AG04450 (cell line): Measurements from ENCODE around the gene RTN3. TPM values are rescaled to one million over a fixed set of nuclear protein-coding genes. Genes with fewer than 3 reads are reported as not detected.
"Not testable (repeated sequence)": the region's sequence is repeated elsewhere in the genome, so short reads cannot be mapped to it uniquely, and the experiment has no call there.

Experiments used
- CTCF ChIA-PET: fragments of 300-600, 350-600 bp; formaldehyde crosslinking; extraction: SDS; loops from one replicate; lab custom pipeline; 2022; ENCODE audit warnings: antibody characterized with exemption, inconsistent platforms; lab: Charles Lee
- POLR2A ChIA-PET: fragments of 350-600 bp; formaldehyde crosslinking; extraction: SDS; loops from one replicate; lab custom pipeline; 2021; ENCODE audit warnings: antibody characterized with exemption, inconsistent platforms; lab: Yijun Ruan, JAX
- DNase-seq: peaks from one replicate; pipeline ENCODE4 v3.0.0-alpha.2; 2011; ENCODE audit warnings: low read depth, low spot score
- H3K27ac ChIP-seq: one replicate; pipeline ENCODE4 v1.5.1; 2012; ENCODE audit warnings: low read depth, low read length, control low read depth
- H3K27me3 ChIP-seq: one replicate; pipeline ENCODE4 v1.6.0; 2012; ENCODE audit warnings: low read length; ENCODE audit not compliant: control insufficient read depth, insufficient read depth
- H3K4me3 ChIP-seq: 2 replicates; pipeline ENCODE4 v1.5.1; 2011; ENCODE audit warnings: mild to moderate bottlenecking, low read depth, low read length, control low read depth
- H3K9me3 ChIP-seq: 2 replicates; pipeline ENCODE4 v1.5.1; 2012; ENCODE audit warnings: low read length; ENCODE audit not compliant: control insufficient read depth, insufficient read depth
- polyA plus RNA-seq: library from polyadenylated mRNA; depleted of rRNA; stranded (reverse); fragments of >200 nt; gene quantifications from 2 replicates; pipeline ENCODE4 v1.2.3, GENCODE V29; 2011
- TF ChIP-seq, protein P1 (sequence below): IDR thresholded peaks from 2 replicates; pipeline ENCODE4 v1.5.1; 2011; ENCODE audit warnings: low read depth, low read length, control low read depth, inconsistent platforms

Gene RTN3
- polyA plus RNA-seq, 1 experiment: 213 TPM

DNA sequence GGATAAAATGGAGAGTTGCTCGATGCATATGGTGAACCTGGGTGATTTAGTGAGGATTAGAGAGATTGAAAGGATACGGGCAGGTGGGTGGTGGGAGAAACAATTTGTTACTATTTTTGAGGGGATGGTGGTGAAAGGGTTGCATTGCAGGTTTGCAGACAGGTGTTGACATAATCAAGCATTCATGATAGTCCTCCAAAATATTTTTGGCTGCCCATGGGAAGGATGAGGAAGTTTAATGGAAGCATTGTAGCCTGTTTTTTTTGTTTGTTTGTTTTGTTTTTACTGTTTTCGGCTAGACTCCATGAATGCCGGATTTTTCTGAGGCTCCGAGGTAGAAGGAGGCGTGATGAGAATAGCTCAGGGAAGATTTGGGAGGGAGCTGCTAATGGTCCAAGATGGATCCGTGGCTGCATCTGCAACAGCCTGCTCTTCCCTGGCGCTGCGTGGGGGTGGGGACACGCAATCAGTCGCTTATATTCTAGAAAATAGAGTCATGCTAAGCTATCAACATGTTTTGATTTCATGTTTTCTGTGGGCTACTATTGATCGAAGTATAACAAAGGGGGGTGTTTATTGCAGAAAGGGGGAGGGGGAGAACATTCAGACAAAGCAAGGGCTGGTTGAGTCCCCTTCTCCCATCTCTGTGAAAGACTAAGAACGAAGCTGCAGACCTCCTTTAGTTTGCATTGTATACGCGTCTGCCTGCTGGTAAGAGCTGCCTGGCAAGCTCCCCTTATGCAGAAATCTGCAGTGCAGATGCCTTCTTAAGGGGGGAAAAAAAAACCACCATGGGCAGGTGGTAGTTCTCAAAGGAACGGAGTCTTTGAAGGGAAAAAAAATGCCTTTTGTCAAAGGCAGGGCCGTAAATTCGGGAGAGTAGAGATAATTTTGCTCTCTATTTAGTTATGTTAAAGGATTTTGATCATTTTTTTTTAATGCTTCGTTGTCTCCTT, 1.0 kb downstream of the RTN3 start:
- Histone ChIP-seq H3K4me3 (peak overlapping the region; percentile 86), H3K9me3 (no peaks in the 10 kb centered on the region; the same call in 1 of the 2 replicates), H3K27ac (peak overlapping the region; percentile 68), H3K27me3 (no peaks in the 10 kb centered on the region)
- ChIA-PET POLR2A (interaction anchor here (0.6 to 3.4 kb wide), 8 partner anchors 9 to 841 kb away, joined by 3 to 38 read pairs (median 6); partner anchors contain the start of gene ATL3), CTCF (interaction anchor here (0.6 to 2.3 kb wide), 11 partner anchors 8 to 1238 kb away, joined by 3 to 10 read pairs (median 5); no protein-coding TSS in a partner anchor)
- no peak for DNase-seq
- TF ChIP-seq, protein P1, sequence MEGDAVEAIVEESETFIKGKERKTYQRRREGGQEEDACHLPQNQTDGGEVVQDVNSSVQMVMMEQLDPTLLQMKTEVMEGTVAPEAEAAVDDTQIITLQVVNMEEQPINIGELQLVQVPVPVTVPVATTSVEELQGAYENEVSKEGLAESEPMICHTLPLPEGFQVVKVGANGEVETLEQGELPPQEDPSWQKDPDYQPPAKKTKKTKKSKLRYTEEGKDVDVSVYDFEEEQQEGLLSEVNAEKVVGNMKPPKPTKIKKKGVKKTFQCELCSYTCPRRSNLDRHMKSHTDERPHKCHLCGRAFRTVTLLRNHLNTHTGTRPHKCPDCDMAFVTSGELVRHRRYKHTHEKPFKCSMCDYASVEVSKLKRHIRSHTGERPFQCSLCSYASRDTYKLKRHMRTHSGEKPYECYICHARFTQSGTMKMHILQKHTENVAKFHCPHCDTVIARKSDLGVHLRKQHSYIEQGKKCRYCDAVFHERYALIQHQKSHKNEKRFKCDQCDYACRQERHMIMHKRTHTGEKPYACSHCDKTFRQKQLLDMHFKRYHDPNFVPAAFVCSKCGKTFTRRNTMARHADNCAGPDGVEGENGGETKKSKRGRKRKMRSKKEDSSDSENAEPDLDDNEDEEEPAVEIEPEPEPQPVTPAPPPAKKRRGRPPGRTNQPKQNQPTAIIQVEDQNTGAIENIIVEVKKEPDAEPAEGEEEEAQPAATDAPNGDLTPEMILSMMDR: peak; percentile 9; the same call in 1 of the 2 replicates

DNA sequence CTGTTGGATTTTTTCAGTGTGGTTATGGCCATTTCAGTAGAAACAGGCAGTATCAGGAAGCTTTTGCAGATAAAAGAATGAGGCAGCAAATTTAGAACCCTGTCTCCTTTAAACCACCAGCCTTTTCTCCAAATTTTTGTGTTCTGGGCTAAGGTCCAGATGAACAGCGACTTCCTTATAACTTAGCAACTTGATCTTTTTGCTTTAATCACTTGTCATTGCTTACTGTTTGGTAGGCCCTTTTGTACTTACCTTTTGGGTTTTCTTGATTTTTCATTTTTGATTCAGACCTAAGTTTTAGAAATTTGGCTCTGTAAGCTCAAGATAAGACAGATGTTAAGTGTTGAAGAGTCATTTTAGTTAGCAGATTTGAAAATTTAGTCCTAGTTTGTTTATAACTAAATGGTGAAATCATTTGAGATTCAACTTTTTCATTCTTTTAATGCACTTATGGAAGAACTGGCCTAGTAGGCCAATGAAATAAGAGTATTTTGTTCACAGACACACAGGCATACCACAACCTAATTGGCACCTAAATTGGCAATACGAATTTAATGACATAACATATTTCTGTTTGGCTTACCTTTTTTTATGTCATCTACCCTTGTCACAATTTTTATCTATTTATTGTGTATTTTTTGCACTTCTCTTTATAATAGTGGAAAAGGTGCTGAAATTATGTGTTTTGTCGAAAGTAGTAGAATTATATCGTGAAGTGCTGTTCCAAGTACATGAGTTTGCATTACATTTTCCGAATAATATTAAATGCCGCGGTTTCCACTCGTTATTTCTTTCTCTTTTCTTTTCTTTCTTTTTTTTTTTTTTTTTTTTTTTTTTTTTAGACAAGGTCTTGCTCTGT, 2.1 kb downstream of the RTN3 start:
- ChIA-PET CTCF (interaction anchor here (1.0 to 2.3 kb wide), 4 partner anchors 7 to 55 kb away, joined by 3 to 10 read pairs (median 6); no protein-coding TSS in a partner anchor), POLR2A (interaction anchor here (2.0 to 3.4 kb wide), 2 partner anchors 13 to 15 kb away, joined by 10 to 38 read pairs; partner anchors contain the start of gene ATL3)
- DNase-seq: no peak

DNA sequence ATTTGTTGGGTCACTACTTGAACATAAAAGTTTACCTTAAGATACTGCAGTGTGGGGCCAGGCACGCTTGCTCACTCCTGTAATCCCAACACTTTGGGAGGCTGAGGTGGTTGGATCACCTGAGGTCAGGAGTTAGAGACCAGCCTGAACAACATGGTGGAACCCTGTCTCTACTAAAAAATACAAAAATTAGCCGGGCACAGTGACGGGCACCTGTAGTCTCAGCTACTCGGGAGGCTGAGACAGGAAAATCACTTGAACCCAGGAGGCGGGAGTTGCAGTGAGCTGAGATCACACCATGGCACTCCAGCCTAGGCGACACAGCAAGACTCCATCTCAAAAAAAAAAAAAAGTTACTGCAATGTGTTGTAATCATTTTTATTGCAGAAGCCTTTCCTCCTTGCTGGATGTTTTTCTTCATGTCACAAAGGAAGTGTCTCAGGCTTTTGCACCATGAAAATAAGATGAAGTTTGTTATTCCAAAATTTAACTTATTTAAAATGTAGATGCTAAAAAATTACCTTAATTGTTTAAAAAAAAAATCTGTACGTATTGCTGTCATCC, 3.9 kb downstream of the RTN3 start:
- CTCF ChIA-PET: interaction anchor here (1.2 kb wide), 1 partner anchor 53 kb away, joined by 6 read pairs; no protein-coding TSS in a partner anchor
- H3K27ac ChIP-seq, H3K4me3 ChIP-seq, H3K27me3 ChIP-seq, POLR2A ChIA-PET, DNase-seq, H3K9me3 ChIP-seq: not testable (repeated sequence)

More for the DNA sequence above, 2.1 kb downstream of the RTN3 start:
- Histone ChIP-seq H3K9me3 (no peaks in the 10 kb centered on the region; the same call in 1 of the 2 replicates), H3K4me3 (peak overlapping the region; percentile 86), H3K27me3 (no peaks in the 10 kb centered on the region), H3K27ac (no peak overlapping the region)
- TF ChIP-seq, protein P1: no peak

DNA sequence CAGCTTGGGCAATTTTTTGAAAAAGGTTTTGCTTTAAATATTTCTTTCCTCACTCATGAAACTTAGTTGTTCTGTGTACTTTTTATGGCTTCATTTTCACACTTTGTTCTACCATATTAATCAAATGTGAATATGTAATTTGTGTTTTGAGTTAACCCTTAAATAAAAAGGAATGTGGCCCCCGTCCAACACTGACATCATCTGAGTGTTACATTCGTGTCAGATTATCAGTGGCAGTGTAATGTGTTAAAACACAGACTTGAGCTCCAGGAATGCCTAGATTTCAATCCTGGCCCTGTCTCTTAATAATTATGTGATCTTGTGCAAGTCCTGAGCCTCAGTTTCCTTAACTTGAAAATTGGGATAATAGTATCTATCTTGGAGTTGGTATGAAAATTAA, 5.6 kb downstream of the RTN3 start:
- POLR2A ChIA-PET: interaction anchor here (0.7 kb wide), 1 partner anchor 19 kb away, joined by 3 read pairs; no protein-coding TSS in a partner anchor
- H3K27me3 ChIP-seq: no peaks in the 10 kb centered on the region
- no peaks in the 10 kb centered on the region; the same call in 1 of the 2 replicates for H3K9me3 ChIP-seq
- no peak overlapping the region for H3K27ac ChIP-seq
- H3K4me3 ChIP-seq: no peak overlapping the region
- TF ChIP-seq, protein P1: no peak
- CTCF ChIA-PET: interaction anchor here (1.0 kb wide), 1 partner anchor 25 kb away, joined by 5 read pairs; no protein-coding TSS in a partner anchor
- DNase-seq: no peak
